Epithelial cell of prostate (primary cell): ENCODE results near the gene FMNL2.

Experiments used
- DNase-seq: peaks from one replicate; pipeline ENCODE4 v3.0.0-alpha.2; 2011; ENCODE audit warnings: low read depth, low spot score
- H3K27ac ChIP-seq: fragments of 450-650 bp; 2 replicates; pipeline ENCODE4 v1.5.1; 2017; ENCODE audit warnings: mild to moderate bottlenecking

The FMNL2 gene

DNA sequence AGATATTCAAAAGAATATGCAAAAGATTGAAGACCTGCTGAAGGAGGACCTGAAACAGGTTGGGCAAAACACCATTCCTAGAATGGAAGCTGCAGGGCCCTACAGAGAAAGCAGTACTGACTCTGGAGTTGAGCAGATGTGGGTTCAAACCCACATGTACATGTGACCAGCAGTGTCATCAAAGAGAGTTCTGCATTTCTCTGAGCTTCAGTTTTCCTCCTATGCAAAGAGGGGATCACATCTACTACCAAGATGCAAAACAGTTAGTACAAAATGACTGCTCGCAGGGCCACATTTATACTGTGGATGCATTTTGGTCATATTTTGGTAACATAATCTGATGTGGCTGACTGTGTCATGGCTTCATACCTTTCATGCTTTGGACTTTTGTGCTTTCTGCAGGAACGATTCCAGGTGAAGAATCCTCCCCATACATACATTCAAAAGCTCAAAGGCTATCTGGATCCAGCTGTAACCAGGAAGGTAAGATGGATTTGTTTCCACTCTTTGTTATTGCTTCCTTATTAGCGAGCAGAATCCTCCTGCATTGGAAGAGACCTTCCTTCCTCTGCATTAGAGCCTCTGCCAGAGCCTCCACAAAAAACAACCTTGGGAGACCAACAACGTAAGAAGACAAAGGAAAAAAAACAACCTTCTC is 207.5 kb downstream of the FMNL2 start:
- peak overlapping the region; percentile 86 for H3K27ac ChIP-seq

DNA sequence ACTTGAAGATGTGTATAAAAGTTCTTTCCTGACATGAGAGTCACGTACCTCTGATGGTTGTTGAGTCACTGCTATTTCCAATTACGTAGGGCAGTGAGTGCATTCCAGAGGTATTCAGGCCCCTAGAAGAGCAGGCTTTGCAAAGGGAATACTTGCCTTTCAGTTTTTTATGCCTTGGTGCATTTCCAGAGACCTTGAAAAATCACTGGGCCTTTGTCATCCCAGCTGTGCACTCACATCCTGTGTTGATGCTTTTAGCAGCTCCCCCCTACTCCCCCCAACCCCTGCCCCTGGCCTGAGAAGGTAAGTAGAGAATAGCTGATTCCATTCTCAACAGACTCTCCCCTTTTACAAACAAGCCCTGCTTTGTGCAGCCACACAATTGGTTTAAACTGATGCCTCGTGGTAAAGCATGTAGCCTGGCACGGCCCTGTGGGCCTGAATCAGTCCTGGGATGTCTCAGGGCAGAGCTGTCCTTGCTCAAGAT is 208.1 kb downstream of the FMNL2 start:
- DNase-seq = peak; percentile 72
- H3K27ac ChIP-seq = peak overlapping the region; percentile 86

More for the DNA sequence above, 207.5 kb downstream of the FMNL2 start:
- no peak for DNase-seq

DNA sequence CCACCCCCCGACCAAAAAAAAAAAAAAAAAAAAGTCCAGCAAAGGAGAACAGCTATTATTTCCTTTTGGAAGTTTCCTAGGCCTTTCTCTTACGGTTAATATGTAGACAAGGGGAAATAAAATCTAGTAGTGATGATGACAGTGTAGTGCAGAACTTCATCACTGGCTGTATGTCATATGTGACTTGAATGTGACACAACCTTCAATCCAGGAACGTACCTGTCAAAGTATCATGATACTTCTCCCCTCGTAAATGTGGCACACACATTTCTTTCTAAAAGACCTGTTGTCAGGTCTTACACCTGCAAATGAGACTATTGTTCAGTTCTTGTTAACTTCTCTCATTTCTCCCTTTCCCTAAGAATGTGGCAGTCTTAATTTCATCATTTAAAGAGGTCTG is 208.7 kb downstream of the FMNL2 start:
- DNase-seq = no peak
- peak overlapping the region; percentile 86 for H3K27ac ChIP-seq

DNA sequence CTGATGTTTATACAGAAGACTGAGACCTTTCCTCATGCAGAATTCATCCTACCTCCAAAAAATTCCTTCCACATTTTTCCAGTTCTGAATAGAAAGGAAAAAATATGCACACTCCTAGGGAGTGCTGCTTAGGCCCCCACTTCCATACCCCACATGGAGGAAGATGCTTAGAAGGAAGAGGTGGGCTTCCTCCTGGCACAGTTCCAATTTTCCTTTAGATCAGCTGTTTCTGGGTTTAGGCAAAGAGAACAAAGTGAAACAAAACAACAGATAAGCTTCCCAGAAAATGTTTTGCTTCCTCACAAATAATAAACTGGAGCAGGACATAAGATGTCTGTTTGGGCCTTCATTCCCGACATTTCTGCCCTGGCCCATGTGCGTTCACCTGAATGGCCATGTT is 209.7 kb downstream of the FMNL2 start:
- no peak overlapping the region for H3K27ac ChIP-seq
- DNase-seq = no peak

DNA sequence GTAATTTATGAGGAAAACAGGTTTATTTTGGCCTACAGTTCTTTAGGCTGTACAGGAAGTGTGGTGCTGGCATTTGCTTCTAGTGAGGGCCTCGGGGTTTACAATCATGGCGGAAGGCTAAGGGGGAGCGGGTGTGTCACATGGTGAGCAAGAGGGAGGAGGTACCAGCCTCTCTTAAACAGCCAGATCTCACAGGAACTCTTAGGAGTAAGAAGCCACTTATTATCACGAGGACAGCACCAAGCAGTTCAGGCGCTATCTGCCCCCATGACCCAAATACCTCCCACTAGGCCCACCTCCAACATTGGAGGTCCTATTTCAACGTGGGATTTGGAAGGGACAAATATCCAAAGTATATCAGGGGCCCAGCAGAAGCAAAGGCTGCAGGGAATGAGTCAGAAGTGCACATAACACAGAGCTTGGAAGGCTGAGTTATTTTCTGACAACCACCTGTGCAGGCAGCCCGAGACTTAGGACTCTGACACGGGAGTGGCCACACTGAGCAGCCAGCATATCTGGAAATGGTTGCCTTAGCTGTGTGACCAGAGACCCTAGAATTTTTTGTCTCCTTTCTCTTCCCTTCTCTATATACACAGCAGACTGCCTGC is 211.4 kb downstream of the FMNL2 start:
- DNase-seq = no peak
- H3K27ac ChIP-seq = no peak overlapping the region

DNA sequence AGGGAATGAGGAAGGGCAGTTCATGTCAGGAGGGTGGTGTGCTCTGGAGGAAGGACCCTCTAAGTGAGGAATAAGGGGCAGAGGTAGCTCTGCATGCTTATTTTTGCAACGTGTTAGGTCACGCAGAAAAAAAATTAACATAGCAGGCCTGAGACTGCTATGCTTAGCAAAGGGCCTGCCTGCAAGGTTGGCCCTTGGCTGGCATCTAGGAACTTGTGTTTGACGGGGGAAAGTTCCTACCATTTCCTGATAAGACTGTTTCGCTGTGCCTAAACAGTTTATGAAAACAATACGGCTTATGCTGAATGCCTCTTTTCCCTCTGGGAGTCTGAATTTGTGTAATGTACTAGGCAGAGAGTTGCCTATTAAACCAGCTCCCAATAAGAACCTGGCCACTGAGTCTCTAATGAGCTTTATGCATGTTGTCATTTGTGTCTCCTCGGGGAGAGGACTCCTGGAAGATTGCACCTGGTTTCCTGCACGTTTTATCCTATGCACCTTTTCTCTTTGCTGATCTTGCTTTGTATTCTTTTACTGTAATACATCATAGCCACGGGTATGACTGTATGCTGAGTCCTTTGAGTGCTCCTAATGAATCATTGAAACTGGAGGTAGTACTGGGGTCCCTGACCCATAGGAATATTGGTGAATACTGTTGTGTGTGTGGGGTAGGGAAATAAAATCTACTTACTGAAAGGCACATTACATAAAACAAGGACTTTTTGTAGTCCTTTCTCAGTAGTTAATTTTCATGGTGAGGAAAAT is 213.3 kb downstream of the FMNL2 start:
- DNase-seq = no peak
- no peak overlapping the region for H3K27ac ChIP-seq

DNA sequence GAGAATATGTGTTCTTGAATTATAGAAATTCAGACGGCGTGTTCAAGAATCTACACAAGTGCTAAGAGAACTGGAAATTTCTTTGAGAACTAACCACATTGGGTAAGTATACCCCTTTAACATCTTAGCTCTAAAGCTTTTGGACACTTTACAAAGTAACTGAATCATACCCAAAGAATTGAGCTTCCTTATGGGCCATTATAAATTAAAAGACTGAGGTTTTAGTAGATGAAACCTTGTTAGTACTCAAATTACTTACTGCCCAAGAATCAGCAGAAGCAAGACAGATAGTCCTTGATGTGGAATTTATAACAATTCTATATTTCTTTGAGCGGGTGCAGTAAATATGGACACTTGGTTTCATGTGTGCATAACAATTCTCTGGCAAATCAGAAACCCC is 214.0 kb downstream of the FMNL2 start:
- no peak for DNase-seq
- H3K27ac ChIP-seq = no peak overlapping the region

DNA sequence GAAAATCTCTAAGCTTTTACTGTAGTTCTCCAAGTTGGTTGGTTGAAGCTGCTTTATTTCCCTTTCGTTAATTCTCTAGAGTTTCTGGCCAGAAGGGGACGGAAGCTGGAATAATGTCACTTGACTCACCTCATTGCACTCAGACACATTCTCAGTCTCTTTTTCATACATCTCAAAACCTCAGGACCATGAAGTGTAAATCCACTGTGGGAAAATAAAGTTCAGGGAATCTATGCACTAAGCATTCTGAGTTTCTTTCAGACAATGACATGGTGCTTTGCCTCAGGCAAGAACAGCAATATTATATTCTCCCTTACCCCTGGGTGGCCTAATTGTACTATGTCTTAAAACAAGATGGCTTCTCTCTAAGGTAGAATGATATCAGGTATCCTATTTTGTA is 214.4 kb downstream of the FMNL2 start:
- no peak overlapping the region for H3K27ac ChIP-seq
- no peak for DNase-seq

DNA sequence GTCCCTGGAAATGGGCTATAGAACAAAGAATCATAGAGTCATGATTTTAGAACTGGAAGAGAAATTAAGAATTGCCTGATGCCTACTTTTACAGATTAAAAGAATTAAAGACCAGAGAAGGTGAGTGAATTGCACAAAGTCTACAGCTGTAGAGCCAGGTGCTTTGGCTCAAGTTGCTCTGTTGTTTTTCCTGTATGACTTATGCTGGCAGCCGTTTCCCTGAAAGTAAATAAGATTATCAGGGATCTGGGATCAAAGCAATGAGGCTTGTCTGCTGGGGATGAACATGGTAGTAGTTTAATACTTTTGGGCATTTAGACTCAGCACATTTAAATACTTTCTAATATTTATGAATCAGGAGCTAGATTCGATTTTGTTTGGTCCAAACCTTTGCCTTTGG is 215.4 kb downstream of the FMNL2 start:
- no peak for DNase-seq
- H3K27ac ChIP-seq = no peak overlapping the region

DNA sequence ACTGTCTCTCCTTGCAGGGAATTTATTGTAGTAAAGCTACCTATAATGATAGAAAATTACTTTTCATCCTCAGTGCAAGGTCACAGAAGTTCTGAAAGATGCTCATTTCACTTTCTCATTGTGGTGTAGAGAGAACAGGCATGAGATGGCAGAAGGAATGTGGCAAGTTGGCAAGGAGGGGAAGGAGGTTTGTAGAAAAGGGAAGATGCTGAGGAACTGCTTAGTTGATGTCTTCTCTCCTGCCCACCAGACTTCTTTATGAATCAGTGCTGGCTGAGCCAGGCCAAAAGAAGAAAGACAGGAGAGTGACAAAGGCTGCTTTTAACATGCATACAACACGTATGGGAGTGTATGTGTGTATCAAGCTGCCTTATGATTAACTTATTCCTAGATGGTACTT is 217.9 kb downstream of the FMNL2 start:
- H3K27ac ChIP-seq = no peak overlapping the region
- DNase-seq = no peak

DNA sequence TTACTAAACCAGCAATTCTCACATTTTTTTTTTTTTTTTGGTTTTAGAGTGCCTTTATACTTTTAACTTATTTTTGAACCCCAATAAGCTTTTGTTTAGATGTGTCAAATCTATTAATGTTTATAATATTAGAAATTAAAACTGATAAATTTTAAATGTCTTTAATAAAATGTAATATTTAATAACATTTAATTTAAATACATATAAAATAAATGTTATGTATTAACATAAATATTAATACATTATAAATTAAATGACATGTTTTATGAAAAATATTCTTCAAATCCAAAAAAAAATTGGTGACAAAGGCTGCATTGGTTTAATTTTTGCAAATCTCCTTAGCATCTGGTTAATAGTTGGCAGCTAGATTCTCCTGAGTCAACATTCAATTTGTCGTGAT is 218.5 kb downstream of the FMNL2 start:
- no peak overlapping the region for H3K27ac ChIP-seq
- no peak for DNase-seq

DNA sequence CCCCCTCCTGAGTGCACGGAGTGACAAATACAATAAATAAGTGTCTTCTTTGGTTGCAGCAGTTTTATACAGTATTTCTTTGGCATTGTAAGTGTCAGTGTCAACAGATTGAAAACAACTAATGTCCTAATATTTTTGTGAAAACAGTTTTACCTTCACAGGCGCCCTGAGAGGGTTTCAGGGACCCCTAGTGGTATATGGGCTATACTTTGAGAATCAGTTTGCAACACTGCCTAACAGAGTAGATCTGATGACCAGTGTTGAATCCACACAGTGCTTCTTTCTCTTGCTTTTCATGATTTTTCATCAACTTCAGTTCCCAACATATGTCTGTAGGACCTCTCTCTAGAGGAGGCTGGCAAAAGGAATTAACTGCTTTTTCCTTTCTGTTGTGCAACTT is 220.1 kb downstream of the FMNL2 start:
- no peak overlapping the region for H3K27ac ChIP-seq
- DNase-seq = no peak

DNA sequence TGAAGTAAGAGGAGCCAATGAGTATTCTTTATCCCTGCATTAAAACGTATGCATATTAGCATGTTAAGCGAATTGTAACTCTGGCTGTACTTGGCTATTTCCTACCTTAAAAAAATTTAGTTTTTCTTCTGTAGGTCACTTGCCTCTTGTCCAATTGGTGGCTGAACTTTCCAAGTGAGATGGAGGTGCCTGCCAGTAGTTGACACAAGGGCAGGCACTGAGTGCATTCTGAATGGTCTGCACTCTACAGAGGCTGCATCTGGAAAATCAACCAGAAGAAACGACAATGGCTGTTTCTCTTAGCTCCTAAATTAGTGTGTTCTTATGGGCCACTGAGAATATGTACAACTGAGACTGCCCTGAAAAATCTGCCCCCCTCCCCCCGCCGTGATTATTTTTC is 221.5 kb downstream of the FMNL2 start:
- DNase-seq = no peak
- no peak overlapping the region for H3K27ac ChIP-seq

DNA sequence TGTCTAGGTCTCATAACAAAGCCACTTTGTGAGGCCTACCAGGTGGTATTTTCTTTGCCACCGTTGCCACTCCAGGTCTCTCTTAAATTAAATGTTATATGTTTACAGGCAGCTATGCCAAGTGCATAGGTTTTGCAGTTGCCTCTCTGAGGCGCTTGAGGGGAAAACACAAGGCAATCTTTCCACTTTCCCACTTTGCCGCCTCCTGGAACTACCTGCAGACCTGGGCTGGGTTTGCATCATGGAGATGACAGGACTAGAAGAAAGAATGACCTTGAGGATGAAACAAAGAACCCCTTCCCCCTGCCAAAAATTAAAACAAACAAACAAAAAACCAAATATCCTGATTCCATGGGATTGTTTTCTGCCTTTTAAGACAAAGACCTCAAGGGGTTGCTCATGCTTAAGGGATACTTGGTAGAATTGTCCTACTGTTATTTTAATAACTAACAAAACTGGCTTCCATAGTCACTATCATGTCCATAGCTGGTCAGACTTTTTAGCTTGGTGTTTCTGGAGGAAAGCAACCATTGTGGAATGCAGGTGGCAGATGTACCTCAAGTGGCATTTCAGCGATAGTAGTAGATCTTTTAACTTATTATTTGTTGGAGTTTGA is 222.4 kb downstream of the FMNL2 start:
- DNase-seq = no peak
- no peak overlapping the region for H3K27ac ChIP-seq

DNA sequence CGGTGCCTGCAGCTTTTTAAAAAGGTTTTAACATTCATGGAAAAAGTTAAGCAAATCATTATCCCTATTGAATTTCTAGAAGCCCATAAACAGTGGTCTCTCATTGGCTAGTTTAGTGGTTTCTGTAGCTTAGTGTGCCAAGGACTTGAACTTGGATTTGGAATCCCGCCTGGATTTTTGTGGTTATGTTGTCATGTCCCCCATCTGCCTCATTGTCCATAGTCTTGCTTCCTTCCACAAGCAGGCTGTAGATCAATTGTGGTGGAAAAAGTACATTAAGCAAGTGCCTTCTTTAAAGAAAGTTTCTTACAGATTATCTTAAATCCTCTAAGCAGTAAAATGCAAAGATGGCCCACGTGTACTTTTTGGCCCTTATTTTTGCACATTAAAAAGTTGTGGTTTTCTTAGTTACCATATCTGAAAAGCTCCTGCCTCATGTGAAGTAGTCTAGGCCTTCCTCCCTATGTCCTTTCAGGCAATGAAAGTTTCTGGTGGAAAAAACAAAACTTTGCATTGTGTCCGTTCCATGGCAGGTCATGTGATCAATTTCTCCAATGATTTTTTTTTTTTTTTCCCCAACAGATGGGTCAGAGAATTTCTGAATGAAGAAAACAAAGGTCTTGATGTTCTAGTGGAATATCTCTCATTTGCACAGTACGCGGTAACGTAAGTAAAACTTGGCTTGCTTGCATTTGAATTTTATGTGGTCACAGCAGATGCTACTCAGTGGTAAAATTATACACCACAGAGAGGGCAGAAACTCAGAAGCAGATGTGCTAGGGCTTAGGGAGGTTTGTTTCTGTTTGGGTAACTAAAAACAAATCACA is 223.4 kb downstream of the FMNL2 start:
- H3K27ac ChIP-seq = no peak overlapping the region
- DNase-seq = no peak

DNA sequence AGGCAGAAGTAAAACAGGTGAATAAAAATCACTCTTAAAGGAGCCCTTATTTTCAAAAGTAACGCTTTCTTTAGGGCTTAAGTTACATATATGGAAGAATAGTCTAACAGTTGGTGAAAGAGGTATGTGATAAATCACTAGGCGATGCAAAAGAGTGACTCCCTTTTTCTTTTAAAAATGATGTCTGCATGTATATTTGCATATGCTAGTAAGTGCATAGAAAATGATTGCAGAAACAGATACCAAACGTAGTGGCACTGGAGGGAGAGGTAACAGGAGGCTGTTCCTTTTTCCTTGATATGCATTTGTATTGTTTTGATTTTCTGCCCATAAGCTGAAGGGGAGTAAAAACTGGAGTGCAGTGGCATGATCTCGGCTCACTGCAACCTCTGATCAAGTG is 224.0 kb downstream of the FMNL2 start:
- no peak for DNase-seq
- no peak overlapping the region for H3K27ac ChIP-seq

DNA sequence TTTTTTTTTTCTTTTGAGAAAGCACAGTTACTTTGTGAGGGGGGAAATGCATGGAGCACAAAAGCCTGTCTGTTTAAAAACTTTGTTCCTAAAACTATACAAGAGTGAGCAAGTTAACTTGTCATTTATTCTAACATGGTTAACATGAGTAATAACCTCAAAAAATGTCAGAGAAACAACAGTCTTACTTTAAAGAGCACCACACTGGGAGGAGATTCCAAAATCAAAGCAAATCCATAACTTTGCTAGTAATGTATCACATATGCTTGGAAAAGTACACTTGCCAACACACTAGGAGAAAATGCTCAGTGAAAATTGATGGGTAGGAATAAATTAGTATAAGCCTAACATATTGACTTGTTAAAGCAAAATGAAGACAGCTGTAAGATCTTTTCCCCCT is 225.2 kb downstream of the FMNL2 start:
- DNase-seq = no peak
- H3K27ac ChIP-seq = no peak overlapping the region

DNA sequence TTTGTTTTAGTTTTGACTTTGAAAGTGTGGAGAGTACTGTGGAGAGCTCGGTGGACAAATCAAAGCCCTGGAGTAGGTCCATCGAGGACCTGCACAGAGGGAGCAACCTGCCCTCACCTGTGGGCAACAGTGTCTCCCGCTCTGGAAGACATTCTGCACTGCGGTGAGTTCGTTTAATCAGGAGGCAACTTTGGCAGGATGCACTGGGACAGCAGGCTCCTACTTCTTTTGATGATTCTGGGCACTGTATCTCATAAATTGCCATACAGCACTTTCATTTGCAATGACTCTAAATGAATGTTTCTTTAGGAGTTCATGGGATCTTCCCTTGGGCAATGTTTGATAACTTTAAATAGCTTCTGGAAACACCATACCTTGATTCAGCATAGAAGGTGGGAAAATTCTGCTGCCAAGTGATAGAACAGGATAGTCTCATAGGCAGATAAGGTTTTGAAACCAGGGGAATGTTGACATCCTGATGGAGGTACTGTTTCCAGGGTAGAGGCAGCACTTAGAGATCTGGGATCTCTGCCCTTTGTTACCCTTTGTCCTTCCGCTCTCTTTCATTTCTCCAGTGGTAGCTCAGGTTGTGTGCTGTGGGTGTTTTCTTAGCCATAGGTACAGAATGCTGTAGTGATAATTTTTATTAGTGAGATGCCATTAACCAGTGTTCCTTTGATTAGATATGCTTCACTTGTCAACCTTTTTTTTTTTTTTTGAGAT is 226.1 kb downstream of the FMNL2 start:
- DNase-seq = no peak
- H3K27ac ChIP-seq = no peak overlapping the region

DNA sequence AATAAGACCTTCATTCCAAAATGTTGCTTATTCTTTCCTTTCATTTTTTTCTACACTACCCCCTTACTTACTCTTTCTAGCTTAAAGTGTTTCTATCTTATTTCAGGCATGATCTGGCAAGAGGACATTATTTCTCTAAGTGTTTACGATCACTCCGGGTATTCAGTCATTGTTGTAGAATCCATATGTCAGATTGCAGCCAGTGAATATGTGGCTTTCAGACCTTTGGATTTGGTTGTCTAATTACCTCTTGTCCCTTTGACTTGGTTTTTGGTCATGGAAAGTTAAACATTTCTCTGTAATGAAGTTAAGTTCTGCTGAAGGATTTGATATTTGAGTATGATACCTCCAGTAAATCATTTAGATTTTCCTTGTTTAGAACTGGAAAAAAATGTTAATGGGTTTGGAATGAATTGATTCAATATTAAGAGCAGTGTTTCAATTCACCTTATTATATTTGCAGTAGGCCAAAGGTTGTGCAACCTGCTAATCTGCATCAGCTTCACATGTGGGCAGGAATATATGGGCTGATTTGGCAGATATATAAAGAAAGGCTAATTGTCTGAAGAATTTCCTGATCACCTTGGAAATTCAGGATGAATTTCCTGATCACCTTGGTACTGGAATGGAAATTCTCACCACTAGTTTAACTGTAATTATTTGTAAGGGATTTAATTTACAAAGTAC is 227.4 kb downstream of the FMNL2 start:
- H3K27ac ChIP-seq = no peak overlapping the region
- no peak for DNase-seq
